Suprapubic skin (tissue), 4 donors: ENCODE results near the gene ZSWIM4.

Source experiments
- CTCF ChIP-seq, 2 donors: fragments of 200-600 bp in 1 of 2; fragments of 450-650 bp in 1 of 2; sonication (generic) in 1 of 2; IDR thresholded peaks; one replicate each; pipeline ENCODE4 v1.5.1; 2016 to 2019; ENCODE audit warnings: antibody characterized with exemption in 2 of 2, mild to moderate bottlenecking in 1 of 2, moderate library complexity in 1 of 2
- EP300 ChIP-seq: sonication (generic); formaldehyde crosslinking; IDR thresholded peaks from one replicate; pipeline ENCODE4 v1.6.1; 2017; ENCODE audit warnings: antibody characterized with exemption
- POLR2A ChIP-seq, 2 donors: fragments of 450-650 bp; IDR thresholded peaks; one replicate each; pipeline ENCODE4 v1.6.1; 2017; ENCODE audit warnings: antibody characterized with exemption in 2 of 2, mild to moderate bottlenecking in 2 of 2, moderate library complexity in 2 of 2
- POLR2AphosphoS5 ChIP-seq, 3 donors: sonication (generic); formaldehyde crosslinking; IDR thresholded peaks; one replicate each; pipeline ENCODE4 v1.6.1; 2017; ENCODE audit warnings: antibody characterized with exemption in 3 of 3

- TF ChIP-seq CTCF (IDR thresholded peaks at IDR 0.05) (no peak), POLR2AphosphoS5 (IDR thresholded peaks at IDR 0.05) (no peak), EP300 (no peak), POLR2A (IDR thresholded peaks at IDR 0.05) (no peak)
Observed at GRCh38 chr19:13817615-13818371, 22.6 kb downstream of the ZSWIM4 start.
